A204.1 (cell line): ENCODE data around the gene RNFT2.
"Not testable (repeated sequence)": the region's sequence is repeated elsewhere in the genome, so short reads cannot be mapped to it uniquely, and the experiment has no call there.

Experiments
- FAIRE-seq: peaks from 2 replicates; lab custom pipeline; 2012; peaks lifted over from hg19 to GRCh38; lab: Jason Lieb, UNC

Gene RNFT2

GRCh38 chr12:116745554-116745953 is 7.4 kb downstream of the RNFT2 start:
- no peak for FAIRE-seq

DNA sequence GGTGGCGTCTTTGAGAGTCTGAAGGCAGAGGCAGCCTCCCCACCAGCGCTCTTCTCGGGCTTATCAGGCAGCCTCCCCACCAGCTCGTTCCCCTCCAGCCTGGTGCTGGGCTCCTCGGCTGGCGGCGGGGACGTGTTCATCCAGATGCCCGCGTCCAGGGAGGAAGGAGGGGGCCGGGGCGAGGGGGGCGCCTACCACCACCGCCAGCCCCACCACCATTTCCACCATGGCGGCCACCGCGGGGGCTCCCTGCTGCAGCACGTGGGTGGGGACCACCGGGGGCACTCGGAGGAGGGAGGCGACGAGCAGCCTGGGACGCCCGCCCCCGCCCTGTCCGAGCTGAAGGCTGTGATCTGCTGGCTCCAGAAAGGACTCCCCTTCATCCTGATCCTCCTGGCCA is 11.8 kb downstream of the RNFT2 start:
- no peak for FAIRE-seq

- FAIRE-seq, result no peak
These were observed 12.2 kb downstream of the RNFT2 start for GRCh38 chr12:116750298-116750697.

DNA sequence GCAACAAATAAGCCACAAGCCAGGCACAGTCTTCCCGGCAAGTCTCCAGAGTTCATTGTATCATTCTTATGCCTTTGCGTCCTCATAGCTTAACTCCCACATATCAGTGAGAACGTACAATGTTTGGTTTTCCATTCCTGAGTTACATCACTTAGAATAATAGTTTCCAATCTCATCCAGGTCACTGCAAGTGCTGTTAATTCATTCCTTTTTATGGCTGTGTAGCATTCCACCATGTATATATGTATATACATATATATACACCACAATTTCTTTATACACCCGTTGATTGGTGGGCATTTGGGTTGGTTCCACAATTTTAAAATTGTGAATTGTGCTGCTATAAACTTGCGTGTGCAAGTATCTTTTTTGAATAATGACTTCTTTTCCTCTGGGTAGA is 16.0 kb downstream of the RNFT2 start:
- FAIRE-seq, result not testable (repeated sequence)

DNA sequence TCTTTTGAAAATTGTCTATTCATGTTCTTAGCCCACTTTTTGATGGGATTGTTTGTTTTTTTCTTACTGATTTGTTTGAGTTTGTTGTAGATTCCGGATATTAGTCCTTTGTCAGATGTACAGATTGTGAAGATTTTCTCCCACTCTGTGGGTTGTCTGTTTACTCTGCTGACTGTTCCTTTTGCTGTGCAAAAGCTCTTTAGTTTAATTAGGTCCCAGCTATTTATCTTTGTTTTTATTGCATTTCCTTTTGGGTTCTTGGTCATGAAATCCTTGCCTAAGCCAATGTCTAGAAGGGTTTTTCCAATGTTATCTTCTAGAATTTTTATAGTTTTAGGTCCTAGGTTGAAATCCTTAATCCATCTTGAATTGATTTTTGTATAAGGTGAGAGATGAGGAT is 16.7 kb downstream of the RNFT2 start:
- not testable (repeated sequence) for FAIRE-seq

DNA sequence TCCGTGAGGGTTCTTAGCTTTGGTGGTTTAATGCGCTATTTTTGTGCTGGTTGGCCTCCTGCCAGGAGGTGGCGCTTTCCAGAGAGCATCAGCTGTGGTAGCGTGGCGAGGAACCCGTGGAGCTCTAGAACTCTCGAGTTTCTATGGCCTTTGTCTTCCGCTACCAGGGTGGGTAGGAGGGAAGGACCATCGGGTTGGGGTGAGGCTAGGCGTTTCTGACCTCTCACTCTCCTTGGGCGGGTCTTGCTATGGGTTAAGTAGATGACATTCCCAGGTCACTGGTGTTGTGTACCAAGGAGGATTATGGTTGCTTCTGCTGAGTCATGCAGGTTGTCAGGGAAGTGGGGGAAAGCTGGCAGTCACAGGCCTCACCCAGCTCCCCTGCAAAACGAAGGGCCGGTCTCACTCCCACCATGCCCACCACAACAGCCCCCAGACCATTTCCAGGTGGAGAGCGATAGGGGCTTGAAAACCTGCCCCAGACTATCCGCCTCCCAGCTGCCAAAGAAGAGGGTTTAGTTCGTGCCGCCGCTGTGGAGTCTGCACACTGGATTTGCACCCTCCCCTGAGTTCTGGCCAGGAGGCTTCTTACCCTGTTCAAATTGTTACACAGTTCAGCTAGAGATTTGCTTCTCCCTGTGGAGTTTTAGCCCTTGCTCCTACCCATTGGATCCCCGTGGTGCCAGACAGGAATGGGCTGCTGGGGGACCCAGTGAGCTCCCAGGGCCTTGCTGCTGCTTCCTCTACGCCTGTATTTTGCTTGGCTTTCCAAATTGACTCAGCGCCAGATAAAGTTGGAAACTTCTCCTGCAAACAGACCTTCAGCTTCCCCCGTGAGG is 21.9 kb downstream of the RNFT2 start:
- FAIRE-seq, result no peak

DNA sequence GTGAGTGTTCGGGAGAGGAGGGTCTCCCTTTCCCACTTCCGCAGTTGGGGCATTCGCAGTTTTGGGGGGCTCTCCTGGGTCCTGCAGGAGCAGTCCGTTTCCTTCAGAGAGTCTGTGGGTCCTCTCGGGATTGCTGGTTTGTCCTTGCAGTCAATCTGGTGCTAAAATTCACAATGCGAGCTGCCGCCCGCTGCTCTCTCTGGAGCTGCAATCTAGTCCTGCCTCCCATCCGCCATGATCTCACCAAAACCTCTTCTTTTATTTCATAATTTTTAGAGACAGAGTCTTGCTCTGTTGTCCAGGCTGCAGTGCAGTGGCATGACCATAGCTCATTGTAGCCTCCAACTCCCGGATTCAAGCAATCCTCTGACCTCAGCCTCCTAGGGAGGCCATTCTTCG is 22.5 kb downstream of the RNFT2 start:
- no peak for FAIRE-seq

DNA sequence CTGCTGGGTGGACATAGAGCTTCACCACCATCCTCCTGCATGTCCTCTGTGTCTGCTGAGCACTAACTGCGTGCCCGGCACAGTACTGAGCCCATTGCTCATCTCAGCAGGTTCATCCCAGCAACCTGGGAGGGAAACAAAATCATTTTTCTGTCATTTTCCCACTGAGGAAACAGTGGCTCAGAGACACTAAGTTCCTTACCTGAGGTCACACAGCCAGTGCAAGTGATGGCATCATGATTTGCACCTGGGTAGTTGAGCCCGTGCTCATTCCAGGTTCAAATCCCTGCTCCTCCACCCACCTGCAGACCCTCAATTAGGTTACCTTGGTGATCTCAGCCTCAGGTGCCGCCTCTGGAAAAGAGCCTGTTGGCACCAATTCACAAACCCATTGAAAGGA is 23.4 kb downstream of the RNFT2 start:
- FAIRE-seq, result no peak

GRCh38 chr12:116765271-116765670 is 27.2 kb downstream of the RNFT2 start:
- FAIRE-seq, result no peak

- FAIRE-seq, result no peak
These were observed 28.2 kb downstream of the RNFT2 start for GRCh38 chr12:116766285-116766684.

- FAIRE-seq, result no peak
These were observed 28.6 kb downstream of the RNFT2 start for GRCh38 chr12:116766746-116767145.

GRCh38 chr12:116771651-116772050 is 33.5 kb downstream of the RNFT2 start:
- FAIRE-seq, result no peak

DNA sequence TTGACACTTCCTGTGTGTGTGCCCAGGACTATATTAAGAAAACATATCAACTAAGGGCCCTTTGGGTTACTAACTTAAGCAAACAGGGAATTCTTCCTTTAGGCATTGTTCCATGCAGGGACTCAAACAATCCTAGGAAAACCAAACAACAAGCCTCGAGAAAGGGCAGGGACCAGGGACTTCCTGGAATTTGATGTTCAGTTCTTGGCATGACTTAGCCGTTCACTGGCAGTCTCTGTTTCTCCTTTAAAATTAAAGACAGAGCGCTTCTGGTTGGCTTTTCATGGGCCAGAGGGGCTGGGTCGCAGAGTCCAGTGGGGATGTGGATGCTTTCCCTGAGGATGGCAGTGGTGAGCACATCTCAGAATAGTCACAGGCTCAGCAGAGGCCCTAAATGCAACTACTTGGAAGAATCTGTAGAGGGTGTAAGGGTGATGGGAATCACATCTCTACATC is 35.2 kb downstream of the RNFT2 start:
- FAIRE-seq, result no peak

GRCh38 chr12:116774020-116774419 is 35.9 kb downstream of the RNFT2 start:
- no peak for FAIRE-seq

GRCh38 chr12:116777245-116777644 is 39.1 kb downstream of the RNFT2 start:
- FAIRE-seq, result no peak

GRCh38 chr12:116779597-116779996 is 41.5 kb downstream of the RNFT2 start:
- FAIRE-seq, result no peak

DNA sequence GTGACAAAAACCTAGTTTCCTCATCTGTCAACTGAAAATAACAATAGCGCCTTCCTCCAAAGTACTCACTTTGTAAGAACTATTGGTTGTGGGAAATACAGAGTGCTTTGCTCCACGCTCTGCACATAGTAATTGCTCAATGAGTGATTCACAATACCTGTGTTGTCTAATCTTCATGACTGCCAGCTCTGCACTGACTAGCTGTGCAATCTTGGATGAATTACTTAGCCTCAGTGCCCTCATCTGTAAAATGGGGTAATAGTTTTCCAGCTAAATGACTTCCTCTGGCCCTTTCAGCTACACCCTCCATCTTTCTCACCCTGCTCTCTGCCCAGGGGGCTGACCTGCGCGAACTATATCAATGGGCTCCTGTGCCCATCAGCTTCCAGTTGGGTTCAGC is 42.8 kb downstream of the RNFT2 start:
- FAIRE-seq, result no peak

DNA sequence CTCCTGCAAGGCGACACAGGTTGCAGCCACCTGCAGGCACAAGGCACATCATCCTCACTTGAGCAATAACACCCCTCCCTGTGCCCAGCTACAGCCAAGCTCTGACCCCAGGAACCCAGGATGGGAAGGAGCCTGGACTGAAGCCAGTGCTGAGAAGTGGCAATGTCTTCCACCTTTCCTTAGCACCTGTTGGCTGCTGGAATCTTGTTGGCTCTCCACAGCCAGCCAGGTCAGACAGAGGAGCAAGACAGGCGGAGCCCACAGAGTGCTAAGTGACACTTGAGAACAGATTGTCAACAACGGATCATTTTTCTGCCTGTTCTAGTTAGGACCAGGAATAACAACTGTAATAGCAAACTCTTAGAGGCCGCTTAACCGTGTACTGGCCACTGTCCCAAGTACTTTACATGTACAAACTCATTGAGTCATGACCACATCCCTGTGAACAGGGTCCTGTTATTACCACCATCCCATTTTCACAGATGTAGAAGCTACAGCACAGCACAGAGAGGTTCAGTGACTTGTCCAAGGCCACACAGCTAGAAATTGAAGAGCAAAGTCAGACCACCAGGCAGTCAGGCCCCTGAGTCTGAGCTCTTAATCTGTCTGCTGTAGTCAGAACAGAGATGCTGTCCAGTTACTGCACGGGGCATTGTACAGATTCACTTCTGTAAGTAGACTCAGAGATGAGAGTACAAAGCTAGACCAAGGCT is 45.6 kb downstream of the RNFT2 start:
- FAIRE-seq, result no peak

DNA sequence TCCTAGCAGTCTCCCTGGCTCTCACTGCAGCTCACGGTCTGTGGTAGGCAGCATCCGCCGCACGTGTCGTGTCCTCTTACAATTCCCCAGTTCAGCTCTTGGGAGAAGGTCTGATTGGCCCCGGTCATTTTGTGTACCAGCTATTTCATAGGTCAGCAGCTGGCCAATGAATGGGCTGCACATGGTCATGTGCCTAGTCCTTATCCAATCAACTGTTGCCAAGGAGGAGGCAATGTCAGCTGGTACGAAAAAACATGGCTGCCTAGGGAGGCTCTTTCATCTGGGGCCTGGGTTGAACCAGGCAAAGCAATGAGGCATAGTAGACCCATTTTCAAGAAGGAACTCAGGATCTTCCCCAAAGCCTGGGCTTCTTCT is 46.1 kb downstream of the RNFT2 start:
- no peak for FAIRE-seq

- not testable (repeated sequence) for FAIRE-seq
These were observed 51.4 kb downstream of the RNFT2 start for GRCh38 chr12:116789562-116789961.

DNA sequence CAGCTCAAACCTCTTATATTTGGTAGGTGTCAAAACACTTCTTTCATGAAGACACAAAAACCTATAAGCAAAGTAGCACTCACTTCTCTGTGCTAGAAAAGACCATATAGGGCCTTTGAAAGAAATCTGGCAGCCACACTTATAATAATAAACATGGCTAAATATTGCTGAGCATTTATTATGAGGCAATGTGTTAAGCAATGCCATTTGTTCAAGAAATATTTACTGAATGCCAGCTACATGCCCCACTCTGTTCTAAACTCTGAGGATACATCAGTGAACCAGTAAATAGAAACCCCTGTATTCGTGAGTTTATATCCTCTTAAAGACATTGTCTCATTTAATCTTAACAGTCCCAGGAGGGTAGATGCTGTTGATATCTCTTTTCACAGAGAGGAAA is 52.0 kb downstream of the RNFT2 start:
- FAIRE-seq, result no peak

DNA sequence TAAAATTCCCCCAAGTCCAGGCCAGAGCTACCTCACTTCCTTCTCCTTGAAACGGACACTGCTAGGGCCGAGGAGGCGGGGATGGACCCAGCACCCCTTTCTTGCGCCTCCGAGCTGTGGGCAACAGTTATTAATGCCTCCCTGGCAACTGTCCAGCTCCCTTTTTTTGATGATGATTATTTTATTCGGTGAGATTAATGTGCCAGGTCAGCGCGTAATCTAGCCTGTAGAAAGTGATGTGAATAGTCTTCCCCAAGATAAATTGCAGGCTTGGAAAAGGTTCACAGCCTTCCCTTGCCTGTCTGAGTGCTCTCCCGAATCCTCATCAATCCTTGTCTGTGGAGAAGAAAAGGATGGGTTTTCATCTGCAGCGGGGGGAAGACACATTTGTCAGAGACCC is 54.3 kb downstream of the RNFT2 start:
- no peak for FAIRE-seq

DNA sequence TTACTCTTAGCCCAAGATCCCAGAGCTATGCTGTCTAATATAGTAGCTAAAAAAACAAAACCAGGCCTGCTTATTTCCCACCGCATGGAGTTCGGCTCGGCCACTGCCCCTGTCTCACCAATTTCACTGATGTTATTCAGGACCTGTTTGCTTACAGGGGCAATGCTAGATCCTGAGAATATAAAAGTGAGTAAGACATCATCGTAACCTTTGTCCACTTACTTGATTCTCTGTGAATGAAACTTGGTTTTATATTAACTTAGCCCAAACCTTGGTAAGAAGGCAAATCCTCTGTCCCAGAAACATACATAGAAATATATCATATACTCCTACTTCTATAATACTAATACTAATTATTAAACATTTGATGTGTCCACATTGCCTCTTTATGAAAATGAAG is 56.6 kb downstream of the RNFT2 start:
- no peak for FAIRE-seq

DNA sequence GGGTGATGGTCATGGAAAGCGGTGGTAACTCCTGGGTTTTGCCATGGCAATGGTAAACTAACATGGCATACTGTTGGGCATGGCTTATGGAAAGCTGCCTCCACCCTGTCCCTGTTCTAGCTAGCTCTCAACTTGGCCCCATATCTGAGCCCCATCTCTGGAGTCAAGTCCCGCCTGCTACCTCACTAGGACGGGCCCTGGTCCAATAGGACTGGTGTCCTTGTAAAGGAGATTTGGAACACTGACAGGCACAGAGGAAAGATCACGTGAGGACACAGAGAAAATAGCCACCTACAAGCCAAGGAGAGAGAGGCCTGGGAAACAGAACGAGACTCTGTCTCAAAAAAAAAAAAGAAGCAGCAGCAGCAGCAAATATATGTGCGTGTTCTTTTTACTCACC is 59.8 kb downstream of the RNFT2 start:
- FAIRE-seq, result no peak
